Activated naive CD4-positive, alpha-beta T cell treated with anti-CD3 and anti-CD28 coated beads for 36 hours (primary cell): ENCODE measurements around the gene KRT28. TPM values are rescaled to one million over a fixed set of nuclear protein-coding genes. Genes with fewer than 3 reads are reported as not detected.

Source experiments
- CTCF ChIA-PET: fragments of 350-600 bp; sonication (Branson Sonifier 250); formaldehyde crosslinking; loops from one replicate; lab custom pipeline; 2021; ENCODE audit warnings: antibody characterized with exemption; lab: Charles Lee
- DNase-seq: peaks from one replicate; pipeline ENCODE4 v3.0.0-alpha.2; 2020
- H3K27ac Mint-ChIP-seq: one replicate; pipeline ENCODE4 v1.8.0; 2021; ENCODE audit warnings: mild to moderate bottlenecking, mixed read lengths
- H3K27me3 Mint-ChIP-seq: one replicate; pipeline ENCODE4 v1.8.0; 2021; ENCODE audit warnings: low read depth, mixed read lengths
- H3K36me3 Mint-ChIP-seq: one replicate; pipeline ENCODE4 v1.8.0; 2021; ENCODE audit warnings: low read depth, mixed read lengths
- H3K4me1 Mint-ChIP-seq: one replicate; pipeline ENCODE4 v1.8.0; 2021; ENCODE audit warnings: low read depth, mixed read lengths
- H3K4me3 Mint-ChIP-seq: one replicate; pipeline ENCODE4 v1.8.0; 2021; ENCODE audit warnings: mild to moderate bottlenecking, moderate library complexity, mixed read lengths
- H3K9me3 Mint-ChIP-seq: one replicate; pipeline ENCODE4 v1.8.0; 2021; ENCODE audit warnings: mixed read lengths
- intact Hi-C: fragments of 100-400 bp; cut with micrococcal nuclease; formaldehyde crosslinking; loops from one replicate; pipeline ENCODE4 v1.15.1; 2023
- total RNA-seq, 2 experiments: library from RNA; stranded (reverse); gene quantifications; one replicate each; pipeline ENCODE4 v1.2.3, GENCODE V29; 2021

Gene KRT28
- total RNA-seq, 2 experiments from 2014 or later = not detected

DNA sequence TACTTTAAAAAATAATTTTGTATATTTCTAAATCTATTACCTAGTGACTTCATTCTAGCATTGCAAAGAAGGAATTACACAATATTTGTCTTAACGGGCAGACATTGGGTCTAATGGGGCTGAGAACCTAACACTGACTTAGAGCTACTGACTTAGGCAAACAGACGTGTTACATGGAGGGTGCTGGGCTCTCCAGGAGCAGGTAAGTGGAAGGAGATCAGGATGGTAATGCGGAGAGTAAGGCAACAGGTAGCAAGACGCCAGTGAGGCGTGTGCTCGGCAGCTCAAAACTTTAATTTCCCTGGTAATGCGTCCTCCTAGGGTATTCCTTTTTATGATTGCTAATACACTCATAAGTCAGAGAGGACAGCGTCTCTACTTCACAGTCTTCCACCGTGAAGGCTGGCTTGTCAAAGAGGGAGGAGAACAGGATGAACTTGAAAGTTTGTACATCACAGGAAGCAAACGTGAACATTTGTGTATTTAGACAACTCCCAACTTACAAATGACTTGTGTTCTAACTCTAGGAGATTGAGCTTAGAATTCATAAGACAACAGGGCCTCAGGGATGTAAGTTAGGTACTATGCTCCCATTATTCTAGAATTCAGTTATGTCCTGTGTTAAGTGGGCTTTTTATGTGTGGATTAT is 4.6 kb downstream of the KRT28 start:
- Mint-ChIP-seq H3K27me3 (peaks cover 16% of the 10 kb centered on the region), H3K36me3 (no peaks in the 10 kb centered on the region), H3K4me3 (no peak overlapping the region), H3K4me1 (no peaks in the 10 kb centered on the region), H3K27ac (no peak overlapping the region), H3K9me3 (no peaks in the 10 kb centered on the region)
- DNase-seq = no peak
- CTCF ChIA-PET = interaction anchor here (0.6 kb wide), 1 partner anchor 17 kb away, joined by 3 read pairs; no protein-coding TSS in a partner anchor
- intact Hi-C loops = no loop called here

DNA sequence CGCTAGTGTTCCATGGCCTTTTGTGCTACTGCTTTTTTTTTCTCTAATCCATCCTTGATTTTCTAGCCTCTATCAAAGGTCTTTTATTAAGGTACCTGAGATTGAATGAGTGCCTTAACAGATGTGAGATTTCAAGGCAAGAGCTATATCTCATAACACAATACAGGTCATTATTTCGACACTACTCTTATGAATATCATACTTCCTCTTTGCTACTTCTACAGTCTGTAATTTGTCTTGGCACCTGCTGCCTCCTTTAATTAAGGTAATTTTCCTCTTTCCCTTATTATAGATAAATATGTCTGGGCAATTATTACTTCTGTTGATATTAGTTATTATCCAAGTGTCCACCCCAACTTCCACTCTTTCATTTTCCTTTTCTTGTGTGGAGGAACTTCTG is 5.3 kb downstream of the KRT28 start:
- Mint-ChIP-seq H3K4me1 (no peaks in the 10 kb centered on the region), H3K36me3 (no peaks in the 10 kb centered on the region), H3K9me3 (no peaks in the 10 kb centered on the region), H3K27ac (no peak overlapping the region), H3K27me3 (peaks cover 15% of the 10 kb centered on the region), H3K4me3 (no peak overlapping the region)
- CTCF ChIA-PET = interaction anchor here (0.6 kb wide), 1 partner anchor 18 kb away, joined by 3 read pairs; no protein-coding TSS in a partner anchor
- intact Hi-C loops = no loop called here
- DNase-seq = no peak

DNA sequence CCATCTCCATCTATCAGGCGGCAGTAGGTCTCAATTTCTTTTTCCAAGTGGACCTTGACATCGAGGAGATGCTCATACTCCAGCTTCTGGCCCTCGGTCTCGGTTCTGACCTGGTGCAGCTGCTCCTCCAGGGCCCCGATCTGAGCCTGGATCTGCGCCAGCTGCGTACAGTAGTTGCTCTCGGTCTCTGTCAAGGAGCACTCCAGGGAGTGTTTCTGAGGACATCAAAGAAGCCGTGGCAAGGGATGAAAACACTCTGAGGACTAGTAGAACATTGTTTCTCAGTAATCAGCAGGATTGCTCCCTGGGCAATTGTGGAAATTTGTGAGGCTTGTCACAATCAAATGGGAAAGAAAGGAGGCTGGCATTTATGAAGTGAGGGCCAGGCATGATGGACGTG is 5.9 kb downstream of the KRT28 start:
- intact Hi-C loops = no loop called here
- CTCF ChIA-PET = no interaction called here

GRCh38 chr17:40791787-40792436 is 7.8 kb downstream of the KRT28 start:
- Mint-ChIP-seq H3K27ac (no peak overlapping the region), H3K4me3 (no peak overlapping the region), H3K36me3 (no peaks in the 10 kb centered on the region), H3K9me3 (no peaks in the 10 kb centered on the region), H3K4me1 (no peaks in the 10 kb centered on the region), H3K27me3 (peaks cover 12% of the 10 kb centered on the region)
- no peak for DNase-seq
- CTCF ChIA-PET = interaction anchor here (1.0 to 1.2 kb wide), 3 partner anchors 11 to 177 kb away, joined by 3 read pairs; no protein-coding TSS in a partner anchor
- intact Hi-C loops = loop anchor here (1.0 kb wide), 1 partner anchor 172 kb away; no protein-coding TSS in a partner anchor

More for the DNA sequence above, 5.9 kb downstream of the KRT28 start:
- no peak overlapping the region for H3K27ac Mint-ChIP-seq
- no peak overlapping the region for H3K4me3 Mint-ChIP-seq
- no peaks in the 10 kb centered on the region for H3K4me1 Mint-ChIP-seq
- peaks cover 12% of the 10 kb centered on the region for H3K27me3 Mint-ChIP-seq
- H3K9me3 Mint-ChIP-seq = no peaks in the 10 kb centered on the region
- DNase-seq = no peak
- H3K36me3 Mint-ChIP-seq = no peaks in the 10 kb centered on the region

DNA sequence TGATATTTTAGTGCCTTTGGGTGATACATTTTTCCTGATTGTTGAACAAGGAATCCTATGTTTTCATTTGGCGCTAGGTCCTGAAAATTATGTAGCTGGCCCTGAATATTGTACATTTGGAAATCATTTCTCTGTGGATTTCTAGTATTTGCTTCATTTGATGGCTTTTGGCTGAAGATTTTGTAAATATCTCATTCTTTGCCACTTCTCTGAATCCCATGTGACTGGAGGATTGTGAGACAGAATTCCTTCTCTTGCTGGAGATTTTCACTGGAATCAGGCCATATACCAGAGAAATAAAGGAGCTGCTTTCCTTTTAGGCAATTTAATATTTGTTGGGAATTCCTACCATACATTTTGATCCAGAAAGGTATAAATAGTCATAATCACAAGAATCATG is 8.6 kb downstream of the KRT28 start:
- CTCF ChIA-PET = interaction anchor here (1.2 kb wide), 1 partner anchor 10 kb away, joined by 3 read pairs; no protein-coding TSS in a partner anchor
- Mint-ChIP-seq H3K4me1 (no peaks in the 10 kb centered on the region), H3K36me3 (no peaks in the 10 kb centered on the region), H3K4me3 (no peak overlapping the region), H3K9me3 (no peaks in the 10 kb centered on the region), H3K27me3 (peaks cover 8% of the 10 kb centered on the region), H3K27ac (no peak overlapping the region)
- DNase-seq = no peak
- intact Hi-C loops = no loop called here

GRCh38 chr17:40782450-40782849 is 17.3 kb downstream of the KRT28 start, which contains the start of gene KRT27:
TSS of gene KRT27 (minus strand) at chr17:40782550. CDS start at chr17:40782493, 57 bp downstream.
- no peak for DNase-seq
- H3K27ac Mint-ChIP-seq = no peak within 1 kb of the TSS
- peaks cover 23% of the 10 kb centered on the region for H3K27me3 Mint-ChIP-seq
- no peaks in the 10 kb centered on the region for H3K36me3 Mint-ChIP-seq
- H3K9me3 Mint-ChIP-seq = no peaks in the 10 kb centered on the region
- intact Hi-C loops = no loop called here
- no peak within 1 kb of the TSS for H3K4me3 Mint-ChIP-seq
- peaks cover 3% of the 10 kb centered on the region for H3K4me1 Mint-ChIP-seq
- CTCF ChIA-PET = interaction anchor here (0.6 kb wide), 1 partner anchor 426 kb away, joined by 3 read pairs; no protein-coding TSS in a partner anchor

DNA sequence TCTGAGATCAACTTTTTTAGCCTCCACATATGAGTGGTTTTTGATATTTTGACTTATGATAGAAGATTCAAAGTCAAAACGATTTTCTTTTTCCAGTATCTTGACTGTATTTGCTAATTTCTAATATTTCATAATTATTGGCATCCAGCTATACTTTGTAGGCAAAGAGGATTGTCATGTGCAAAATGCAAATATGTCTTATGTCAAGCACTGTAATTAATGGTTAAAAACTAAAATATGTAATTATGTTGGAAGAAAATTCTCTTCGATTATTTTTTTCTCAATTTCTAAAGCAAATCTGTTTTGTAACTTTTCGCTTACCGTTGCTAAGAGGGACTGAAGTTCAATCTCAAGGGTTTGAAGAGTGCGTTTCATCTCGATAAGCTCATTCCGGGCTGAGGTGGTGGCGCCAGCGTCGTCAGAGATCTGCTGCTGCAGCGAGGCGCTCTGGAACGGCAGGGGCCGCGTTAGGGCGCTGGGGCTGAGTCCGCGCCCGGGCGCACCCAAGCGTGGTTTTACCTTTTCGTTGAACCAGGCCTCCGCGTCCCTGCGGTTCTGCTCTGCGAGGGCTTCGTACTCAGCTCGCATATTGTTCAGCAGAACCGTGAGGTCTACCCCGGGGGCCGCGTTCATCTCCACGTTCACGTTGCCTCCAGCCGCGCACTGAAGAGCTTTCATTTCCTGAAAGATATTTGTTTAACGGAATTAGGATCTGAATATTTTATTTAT is 20.4 kb downstream of the KRT28 start:
- H3K27me3 Mint-ChIP-seq = peaks cover 41% of the 10 kb centered on the region
- H3K27ac Mint-ChIP-seq = no peak overlapping the region
- intact Hi-C loops = no loop called here
- no peaks in the 10 kb centered on the region for H3K36me3 Mint-ChIP-seq
- CTCF ChIA-PET = no interaction called here
- H3K9me3 Mint-ChIP-seq = no peaks in the 10 kb centered on the region
- peaks cover 3% of the 10 kb centered on the region for H3K4me1 Mint-ChIP-seq
- DNase-seq = peak; percentile 34
- H3K4me3 Mint-ChIP-seq = peak overlapping the region; percentile 59

DNA sequence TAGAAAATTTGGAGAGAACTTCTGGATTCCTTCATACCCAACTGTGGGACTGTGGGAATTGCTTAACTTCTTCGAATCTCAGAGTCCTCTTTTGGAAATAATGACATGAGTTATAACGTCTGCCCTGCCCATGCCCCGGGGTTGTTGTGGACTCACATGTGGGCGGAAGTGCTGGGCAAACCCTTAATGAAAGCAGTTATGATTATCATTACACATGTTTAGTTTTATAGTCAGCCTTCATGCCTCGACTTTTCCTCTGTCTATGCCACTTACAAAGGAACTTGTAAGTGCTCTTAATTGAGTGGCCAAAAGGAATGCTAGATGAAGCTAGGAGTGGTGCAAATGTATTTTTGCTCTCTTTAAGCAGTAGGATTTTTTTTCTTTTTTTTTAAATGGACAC is 21.3 kb downstream of the KRT28 start:
- intact Hi-C loops = no loop called here
- H3K27ac Mint-ChIP-seq = no peak overlapping the region
- DNase-seq = no peak
- no peak overlapping the region for H3K4me3 Mint-ChIP-seq
- CTCF ChIA-PET = no interaction called here
- H3K9me3 Mint-ChIP-seq = no peaks in the 10 kb centered on the region
- H3K4me1 Mint-ChIP-seq = peaks cover 3% of the 10 kb centered on the region
- peaks cover 43% of the 10 kb centered on the region for H3K27me3 Mint-ChIP-seq
- H3K36me3 Mint-ChIP-seq = no peaks in the 10 kb centered on the region

GRCh38 chr17:40777971-40778370 is 21.8 kb downstream of the KRT28 start:
- Mint-ChIP-seq H3K4me1 (peaks cover 3% of the 10 kb centered on the region), H3K36me3 (no peaks in the 10 kb centered on the region), H3K27ac (no peak overlapping the region), H3K9me3 (no peaks in the 10 kb centered on the region), H3K4me3 (no peak overlapping the region), H3K27me3 (peaks cover 41% of the 10 kb centered on the region)
- CTCF ChIA-PET = no interaction called here
- no peak for DNase-seq
- intact Hi-C loops = no loop called here

DNA sequence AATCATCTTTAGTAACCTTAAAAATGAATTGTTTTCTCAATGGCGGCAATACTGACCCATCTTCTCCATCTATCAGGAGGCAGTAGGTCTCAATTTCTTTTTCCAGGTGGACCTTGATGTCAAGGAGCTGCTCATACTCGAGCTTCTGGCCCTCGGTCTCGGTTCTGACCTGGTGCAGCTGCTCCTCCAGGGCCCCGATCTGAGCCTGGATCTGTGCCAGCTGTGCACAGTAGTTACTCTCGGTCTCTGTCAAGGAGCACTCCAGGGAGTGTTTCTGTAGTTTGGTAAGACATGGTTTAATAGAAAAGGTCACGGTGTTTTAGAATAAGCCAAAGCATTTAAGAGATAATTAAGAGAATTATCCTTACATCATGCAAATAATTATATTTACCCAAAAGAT is 22.3 kb downstream of the KRT28 start:
- intact Hi-C loops = no loop called here
- Mint-ChIP-seq H3K27ac (no peak overlapping the region), H3K36me3 (no peaks in the 10 kb centered on the region), H3K9me3 (no peaks in the 10 kb centered on the region), H3K27me3 (peaks cover 45% of the 10 kb centered on the region), H3K4me1 (peaks cover 3% of the 10 kb centered on the region), H3K4me3 (no peak overlapping the region)
- DNase-seq = no peak
- CTCF ChIA-PET = no interaction called here

DNA sequence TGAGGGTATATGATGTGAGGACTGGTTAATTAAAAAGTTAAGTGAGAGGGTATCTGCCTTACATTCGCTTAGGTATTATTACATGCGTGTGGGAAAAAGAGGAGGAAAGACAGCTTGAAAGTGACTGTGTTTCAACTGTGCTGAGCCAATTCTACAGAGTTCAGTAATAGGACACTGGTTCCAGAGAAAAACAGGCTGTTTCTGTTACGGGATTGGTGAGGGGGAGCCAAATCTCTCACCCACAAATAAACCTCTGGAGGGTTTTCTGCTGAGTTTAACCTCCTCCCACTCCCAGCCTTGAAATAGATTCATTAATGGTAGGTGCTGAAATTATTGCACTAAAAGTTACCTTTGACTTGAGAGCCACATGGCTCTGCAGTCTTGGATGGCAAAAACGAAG is 23.8 kb downstream of the KRT28 start:
- CTCF ChIA-PET = interaction anchor here (1.1 kb wide), 1 partner anchor 154 kb away, joined by 3 read pairs; no protein-coding TSS in a partner anchor
- peaks cover 3% of the 10 kb centered on the region for H3K4me1 Mint-ChIP-seq
- no peak overlapping the region for H3K27ac Mint-ChIP-seq
- no peaks in the 10 kb centered on the region for H3K9me3 Mint-ChIP-seq
- DNase-seq = no peak
- intact Hi-C loops = no loop called here
- no peaks in the 10 kb centered on the region for H3K36me3 Mint-ChIP-seq
- no peak overlapping the region for H3K4me3 Mint-ChIP-seq
- peaks cover 49% of the 10 kb centered on the region for H3K27me3 Mint-ChIP-seq

- Mint-ChIP-seq H3K36me3 (no peaks in the 10 kb centered on the region), H3K9me3 (no peaks in the 10 kb centered on the region), H3K4me3 (no peak within 1 kb of the TSS), H3K27ac (no peak within 1 kb of the TSS), H3K4me1 (no peaks in the 10 kb centered on the region), H3K27me3 (peaks cover 29% of the 10 kb centered on the region)
- DNase-seq = no peak
- intact Hi-C loops = no loop called here
- CTCF ChIA-PET = interaction anchor here (1.1 kb wide), 1 partner anchor 21 kb away, joined by 3 read pairs; no protein-coding TSS in a partner anchor
These were observed 27.7 kb downstream of the KRT28 start, which contains the start of gene KRT26 for GRCh38 chr17:40772101-40772500. TSS of gene KRT26 (minus strand) at chr17:40772201. CDS start at chr17:40772113, 88 bp downstream.
